ENCODE measurements around the gene RUFY2.
A peak's percentile ranks its signal among the peaks of the same experiment; 100 is the strongest.
"Not testable (repeated sequence)": the region's sequence is repeated elsewhere in the genome, so short reads cannot be mapped to it uniquely, and the experiment has no call there.

Gene RUFY2

DNA sequence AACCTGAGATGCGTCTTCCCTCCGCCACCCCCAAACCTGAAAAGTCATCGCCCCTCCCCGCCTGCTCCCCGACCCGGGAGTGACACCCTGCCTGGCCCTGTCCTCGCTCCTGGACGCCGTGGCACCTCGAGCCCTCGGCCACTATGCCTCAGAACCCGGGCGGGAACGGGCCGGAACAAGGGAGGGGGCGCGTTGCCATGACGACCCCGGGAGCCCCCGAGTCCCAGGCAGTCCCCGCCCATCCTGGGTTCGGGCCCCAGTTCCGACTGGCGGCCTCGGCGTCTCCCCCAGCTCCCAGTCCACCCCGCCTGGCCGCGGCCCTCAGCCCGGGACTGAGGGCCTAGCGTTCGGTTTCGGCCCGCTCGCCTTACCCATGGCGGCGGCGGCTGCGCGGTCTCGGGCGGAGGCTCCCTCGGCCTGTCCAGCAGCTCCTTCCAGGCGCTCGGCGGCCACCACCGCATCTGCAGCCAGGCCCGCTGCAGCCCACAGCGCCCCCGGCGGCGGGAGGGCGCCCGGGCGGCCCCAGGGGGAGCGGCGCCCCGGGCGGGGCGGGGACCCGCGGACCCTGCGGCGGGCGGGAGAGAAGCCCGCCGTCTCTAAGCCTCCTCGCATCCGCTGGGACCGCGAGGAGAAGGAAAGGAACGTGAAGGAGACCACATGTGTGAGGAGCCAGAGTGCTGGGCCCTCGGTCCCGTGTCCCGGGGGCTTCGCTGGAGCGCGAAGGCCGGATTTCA lies at the start of gene RUFY2:
Gene RUFY2 (minus strand): TSS at position 463 of the 734 bp plus-strand sequence. CDS start 88 bp downstream, at position 375.
- peak; percentile 91 for DNase-seq (ENCODE audit: low spot score)

GRCh38 chr10:68449698-68450097 lies 42.6 kb upstream of the RUFY2 start:
- not testable (repeated sequence) for DNase-seq (ENCODE audit: low spot score)

DNA sequence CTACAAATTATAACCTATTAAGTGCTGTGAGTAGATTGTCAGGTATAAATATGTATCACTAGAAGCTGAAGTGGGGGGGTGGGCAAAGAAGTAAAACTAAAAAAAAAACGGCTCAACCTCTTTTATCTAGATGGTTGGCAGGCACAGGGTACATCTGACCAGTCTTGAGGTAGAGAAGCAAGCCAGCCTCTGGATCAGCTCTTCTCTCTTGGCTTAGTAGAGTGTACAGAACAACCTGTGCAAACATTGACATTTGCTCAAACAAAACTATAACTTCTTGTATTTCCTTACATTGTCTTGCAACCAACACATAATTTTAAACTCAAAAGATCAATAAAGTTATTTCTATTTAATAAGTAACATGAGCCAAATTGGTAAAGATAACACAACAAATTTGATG lies 39.1 kb upstream of the RUFY2 start:
- DNase-seq (ENCODE audit: low spot score): no peak

GRCh38 chr10:68442971-68443370 lies 35.9 kb upstream of the RUFY2 start:
- DNase-seq (ENCODE audit: low spot score): no peak

DNA sequence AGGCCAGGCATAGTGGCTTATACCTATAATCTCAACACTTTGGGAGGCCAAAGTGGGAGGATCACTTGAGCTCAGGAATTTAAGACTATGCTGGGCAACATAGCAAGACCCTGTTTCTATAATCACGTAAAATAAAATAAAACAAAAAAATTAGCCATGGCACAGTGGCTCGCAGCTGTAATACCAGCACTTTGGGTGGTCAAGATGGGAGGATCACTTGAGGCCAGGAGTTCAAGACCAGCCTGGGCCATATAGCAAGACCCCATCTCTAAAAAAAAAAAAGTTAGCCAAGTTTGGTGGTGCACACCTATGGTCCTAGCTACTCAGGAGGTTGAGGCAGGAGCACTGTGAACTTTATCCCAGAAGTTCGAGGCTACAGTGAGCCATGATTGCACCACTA lies 33.8 kb upstream of the RUFY2 start:
- no peak for DNase-seq (ENCODE audit: low spot score)

DNA sequence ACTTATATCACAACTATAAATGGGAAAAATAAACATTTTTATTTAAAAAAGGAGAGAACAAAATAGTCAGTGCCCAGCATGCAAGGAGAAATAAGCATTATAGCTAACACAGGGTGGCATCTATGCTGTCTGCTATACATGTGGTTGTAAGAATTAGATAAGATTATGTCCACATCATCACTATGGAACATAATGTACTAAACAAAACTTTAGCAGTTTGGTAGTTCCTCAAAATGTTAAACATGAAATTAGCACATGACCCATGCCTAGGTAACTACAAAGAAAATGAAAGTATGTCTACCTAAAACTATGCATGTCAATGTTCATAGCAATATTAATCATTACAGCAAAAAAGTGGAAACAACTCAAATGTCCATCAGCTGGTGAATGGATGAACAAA lies 28.7 kb upstream of the RUFY2 start:
- no peak for DNase-seq (ENCODE audit: low spot score)

GRCh38 chr10:68434657-68435056 lies 27.6 kb upstream of the RUFY2 start:
- DNase-seq (ENCODE audit: low spot score): no peak

DNA sequence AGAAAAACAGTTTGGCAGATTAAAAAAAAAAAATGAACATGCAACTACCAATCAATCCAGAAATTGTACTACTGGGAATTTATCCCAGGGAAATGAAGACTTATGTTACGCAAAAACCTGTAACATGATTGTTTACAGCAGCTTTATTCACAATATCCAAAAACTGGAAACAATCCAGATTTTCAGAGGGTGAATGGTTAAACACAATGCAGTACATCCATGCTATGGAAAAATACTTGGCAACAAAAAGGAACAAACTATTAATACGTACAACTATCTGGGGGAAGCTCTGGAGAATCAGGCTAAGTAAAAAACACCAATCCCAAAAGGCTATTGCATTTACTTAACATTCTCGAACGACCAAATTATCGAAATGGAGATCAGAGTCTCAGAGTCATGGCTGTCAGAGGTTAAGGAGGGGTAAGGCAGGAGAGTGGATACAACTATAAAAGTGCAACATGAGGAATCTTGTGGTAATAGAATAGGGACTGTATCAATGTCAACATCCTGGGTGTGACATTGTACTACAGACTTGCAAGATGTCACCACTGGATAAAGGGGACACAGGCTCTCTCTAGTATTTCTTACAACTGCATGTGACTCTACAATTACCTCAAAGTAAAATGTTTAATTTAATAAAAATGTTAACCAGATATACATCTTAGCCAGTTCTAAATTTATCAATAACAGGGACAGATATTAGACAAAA lies 21.5 kb upstream of the RUFY2 start:
- DNase-seq (ENCODE audit: low spot score): no peak

DNA sequence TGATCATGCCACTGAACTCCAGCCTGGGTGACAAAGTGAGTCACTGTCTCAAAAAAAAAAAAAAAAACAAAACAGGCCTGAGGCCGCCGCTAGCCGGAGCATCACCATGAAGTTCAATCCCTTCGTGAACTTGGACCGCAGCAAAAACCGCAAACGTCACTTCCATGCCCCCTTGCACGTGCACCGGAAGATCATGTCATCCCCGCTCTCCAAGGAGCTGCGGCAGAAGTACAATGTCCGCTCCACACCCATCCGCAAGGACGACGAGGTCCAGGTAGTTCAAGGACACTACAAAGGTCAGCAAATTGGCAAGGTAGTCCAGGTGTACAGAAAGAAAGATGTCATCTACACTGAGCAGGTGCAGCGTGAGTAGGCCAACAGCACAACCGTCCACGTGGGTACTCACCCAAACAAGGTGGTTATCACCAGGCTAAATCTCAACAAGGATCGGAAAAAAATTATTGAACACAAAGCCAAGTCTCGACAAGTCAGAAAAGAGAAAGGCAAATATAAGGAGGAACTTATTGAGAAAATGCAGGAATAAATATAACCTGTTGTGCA lies 17.5 kb upstream of the RUFY2 start:
- DNase-seq (ENCODE audit: low spot score): no peak

- no peak for DNase-seq (ENCODE audit: low spot score)
These were observed 16.4 kb upstream of the RUFY2 start for GRCh38 chr10:68423522-68423921.

DNA sequence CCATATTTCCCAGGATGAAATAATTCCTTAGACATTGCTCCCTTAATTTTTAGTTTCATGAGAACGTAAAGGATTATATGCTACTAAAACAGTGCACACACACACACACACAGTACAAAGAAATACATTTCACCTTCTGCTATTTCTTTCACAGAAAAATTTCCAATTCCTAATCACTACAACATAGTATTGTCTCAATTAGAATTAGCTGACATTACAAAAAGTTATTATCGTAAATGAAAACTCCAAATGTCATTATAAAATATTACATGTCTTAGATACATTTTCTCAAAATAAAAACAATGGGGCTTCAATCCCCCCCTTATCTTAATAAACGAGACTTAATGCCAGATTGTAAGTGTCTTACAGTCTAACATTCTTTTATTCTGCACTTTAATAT lies 12.3 kb upstream of the RUFY2 start:
- no peak for DNase-seq (ENCODE audit: low spot score)

DNA sequence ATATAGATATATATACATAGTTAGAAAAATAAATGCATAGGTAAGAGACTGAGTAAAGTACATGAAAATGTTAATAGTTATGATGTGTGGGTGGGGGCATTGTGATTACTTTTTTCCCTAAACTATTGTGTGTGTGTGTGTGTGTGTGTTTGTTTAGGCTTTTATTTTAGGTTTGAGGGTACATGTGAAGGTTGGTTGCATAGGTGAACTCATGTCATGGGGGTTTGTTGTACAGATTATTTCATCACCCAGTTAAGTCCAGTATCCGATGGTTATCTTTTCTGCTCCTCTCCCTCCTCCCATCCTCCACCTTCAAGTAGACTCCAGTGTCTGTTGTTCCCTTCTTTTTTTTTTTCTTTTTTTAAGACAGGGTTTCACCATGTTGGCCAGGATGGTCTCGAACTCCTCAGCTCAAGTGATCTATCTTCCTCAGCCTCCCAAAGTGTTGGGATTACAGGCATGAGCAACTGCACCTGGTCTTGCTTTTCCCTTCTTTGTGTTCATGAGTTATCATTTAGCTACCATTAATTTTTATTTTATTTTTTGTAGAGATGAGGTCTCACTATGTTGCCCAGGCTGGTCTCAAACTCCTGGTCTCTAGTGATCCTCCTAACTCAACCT lies 1.9 kb upstream of the RUFY2 start:
- no peak for DNase-seq (ENCODE audit: low spot score)

GRCh38 chr10:68406111-68406814 lies 814 bp downstream of the RUFY2 start:
- DNase-seq (ENCODE audit: low spot score): peak; percentile 78

GRCh38 chr10:68403701-68404100 lies 3.4 kb downstream of the RUFY2 start:
- DNase-seq (ENCODE audit: low spot score): no peak

GRCh38 chr10:68402276-68402675 lies 4.8 kb downstream of the RUFY2 start:
- no peak for DNase-seq (ENCODE audit: low spot score)

DNA sequence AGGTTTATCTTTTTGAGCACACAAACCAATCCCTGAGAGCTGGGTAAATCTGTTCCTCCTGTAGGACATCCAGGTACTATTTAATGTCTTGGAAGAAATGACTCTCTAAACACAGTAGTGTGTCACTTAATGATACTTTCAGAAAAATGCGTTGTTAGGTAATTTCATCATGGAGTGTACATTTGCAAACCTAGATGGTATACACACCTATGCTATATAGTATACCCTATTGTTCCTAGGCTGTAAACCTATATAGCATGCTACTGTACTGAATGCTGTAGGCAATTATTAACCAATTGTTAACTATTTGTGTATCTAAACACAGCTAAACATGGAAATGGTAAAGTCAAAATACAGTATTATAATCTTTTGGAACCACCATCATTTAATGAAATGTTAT lies 10.1 kb downstream of the RUFY2 start:
- no peak for DNase-seq (ENCODE audit: low spot score)

DNA sequence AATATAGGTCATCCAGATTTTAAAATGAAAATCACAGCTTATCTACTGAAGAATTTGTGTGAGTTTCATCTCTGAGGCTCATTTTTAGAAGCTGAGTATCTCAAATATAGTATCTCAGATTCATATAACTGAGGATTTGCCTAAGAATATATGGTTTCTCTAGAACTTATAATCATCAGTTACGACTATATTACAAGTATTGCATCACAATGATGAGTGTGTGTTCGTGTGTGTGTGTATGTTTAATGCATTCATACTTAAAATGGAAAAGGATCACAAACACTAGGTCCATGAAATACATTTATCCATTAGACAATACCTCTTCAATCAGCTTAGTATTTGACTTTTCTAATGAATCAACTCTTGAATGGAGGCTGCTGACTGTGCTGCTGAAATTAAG lies 21.3 kb downstream of the RUFY2 start:
- no peak for DNase-seq (ENCODE audit: low spot score)

DNA sequence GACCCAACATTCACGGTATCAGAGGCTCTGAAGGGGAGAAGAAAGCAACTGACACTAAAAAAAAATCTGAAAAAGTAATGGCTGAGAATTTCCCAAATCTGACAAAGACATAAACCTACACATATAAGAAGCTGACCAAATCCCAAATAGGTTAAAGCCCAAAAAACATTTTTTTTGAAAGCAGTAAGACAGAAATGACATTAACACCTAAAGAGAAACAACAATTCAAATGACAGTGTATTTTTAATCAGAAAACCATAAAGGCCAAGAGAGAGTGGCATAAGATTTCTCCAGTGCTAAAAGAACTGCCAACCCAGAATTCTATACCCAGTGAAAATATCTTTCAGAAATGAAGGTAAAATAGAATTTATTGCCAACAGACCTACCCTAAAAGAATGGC lies 35.5 kb downstream of the RUFY2 start:
- DNase-seq (ENCODE audit: low spot score): no peak

DNA sequence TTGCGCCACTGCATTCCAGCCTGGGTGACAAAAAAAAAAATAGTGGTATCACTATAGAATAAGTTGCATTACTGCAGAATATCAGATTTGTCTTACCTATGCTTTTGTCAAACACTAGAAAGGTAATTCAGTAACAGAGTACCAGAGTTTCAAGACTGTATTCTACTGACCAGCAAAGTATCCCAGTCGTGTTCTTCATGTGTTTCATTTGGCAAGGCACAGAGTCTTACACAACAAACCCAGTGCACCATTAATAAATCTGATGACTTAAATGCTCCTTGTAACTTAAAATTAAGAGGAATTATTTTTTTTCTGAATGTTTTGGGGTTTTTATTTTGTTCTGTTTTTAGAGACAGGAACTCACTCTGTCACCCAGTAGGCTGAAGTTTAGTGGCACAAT lies 40.0 kb downstream of the RUFY2 start:
- DNase-seq (ENCODE audit: low spot score): no peak

DNA sequence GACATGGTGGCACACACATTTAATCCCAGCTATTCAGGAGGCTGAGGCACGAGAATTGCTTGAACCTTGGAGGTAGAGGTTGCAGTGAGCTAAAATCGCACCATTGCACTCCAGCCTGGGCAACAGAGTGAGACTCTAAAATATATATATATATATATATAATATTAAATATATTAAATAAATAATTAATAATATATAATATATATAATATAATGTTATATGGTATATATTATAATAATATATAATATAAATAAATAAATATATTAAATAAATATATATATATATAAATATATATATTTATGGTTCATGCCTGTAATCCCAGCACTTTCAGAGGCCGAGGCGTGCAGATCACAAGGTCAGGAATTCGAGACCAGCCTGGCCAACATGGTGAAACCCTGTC lies 40.5 kb downstream of the RUFY2 start:
- DNase-seq (ENCODE audit: low spot score): no peak

DNA sequence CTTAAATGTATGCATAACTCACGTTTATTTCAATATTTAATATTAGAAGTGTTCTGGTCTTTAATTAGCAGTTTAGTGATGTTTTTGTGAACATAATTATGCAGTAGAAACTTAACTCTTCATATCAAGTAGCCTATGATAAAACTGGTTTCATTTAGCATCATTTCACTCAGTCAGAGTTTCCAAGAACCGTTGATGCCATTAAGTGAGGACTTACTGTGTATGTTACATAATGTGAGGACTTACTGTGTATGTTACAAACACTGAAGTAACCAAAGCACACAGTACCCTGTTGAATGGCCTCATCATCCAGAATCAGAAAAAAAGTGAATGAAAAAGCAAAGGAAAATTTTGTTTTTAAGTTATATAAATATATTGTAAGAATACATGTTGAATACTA lies 41.5 kb downstream of the RUFY2 start:
- DNase-seq (ENCODE audit: low spot score): no peak
